AG09319 (cell line): Measurements from ENCODE around the gene PRSS50.
A peak's percentile ranks its signal among the peaks of the same experiment; 100 is the strongest.

ENCODE experiments used
- DNase-seq: peaks from one replicate; pipeline ENCODE4 v3.0.0-alpha.2; 2010; ENCODE audit warnings: low read depth; ENCODE audit errors: extremely low read depth
- TF ChIP-seq, protein P1 (sequence below): IDR thresholded peaks from 2 replicates; pipeline ENCODE4 v1.5.1; 2011; ENCODE audit warnings: low read depth, mild to moderate bottlenecking, inconsistent platforms, low read length, moderate library complexity

PRSS50 gene

DNA sequence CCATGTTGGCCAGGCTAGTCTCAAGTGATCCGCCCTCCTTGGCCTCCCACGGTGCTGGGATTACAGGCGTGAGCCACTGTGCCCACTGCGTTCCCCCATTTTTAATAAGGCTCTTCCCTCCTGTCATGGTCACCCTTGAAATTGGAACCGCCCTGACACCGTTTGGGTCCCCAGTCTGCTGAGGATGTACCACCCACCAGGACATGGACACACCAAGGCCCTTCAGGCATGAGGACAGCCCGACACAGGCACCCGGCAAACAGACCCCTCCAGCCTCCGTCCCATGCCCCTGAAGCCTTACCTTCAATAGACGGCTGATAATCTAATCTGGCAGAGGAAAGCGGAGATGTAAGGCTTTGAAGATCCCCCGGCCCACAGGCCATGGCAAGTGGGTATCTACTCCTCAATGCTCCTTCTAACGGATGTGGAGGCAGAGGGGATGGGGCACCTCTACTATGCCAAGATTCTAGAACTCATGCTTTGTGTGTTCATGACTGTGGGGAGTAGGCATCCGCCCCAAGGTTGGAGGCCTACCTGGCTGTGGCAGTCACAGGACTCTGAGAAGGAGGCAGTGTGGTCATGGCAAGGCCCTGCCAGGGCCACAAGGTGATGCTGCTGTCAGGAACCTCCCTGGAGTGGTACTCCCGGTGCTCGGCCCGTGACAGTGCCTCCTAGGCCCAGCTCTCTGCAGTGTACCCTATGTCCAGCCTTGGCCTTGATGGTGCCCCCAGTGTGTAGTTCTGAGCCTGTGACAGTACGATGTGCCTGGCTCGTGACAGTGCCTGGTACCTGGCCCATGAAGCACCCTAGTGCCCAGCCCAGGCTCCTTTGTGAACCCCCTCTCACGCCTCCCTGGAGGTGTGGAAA is 18.6 kb upstream of the PRSS50 start:
- DNase-seq = no peak

DNA sequence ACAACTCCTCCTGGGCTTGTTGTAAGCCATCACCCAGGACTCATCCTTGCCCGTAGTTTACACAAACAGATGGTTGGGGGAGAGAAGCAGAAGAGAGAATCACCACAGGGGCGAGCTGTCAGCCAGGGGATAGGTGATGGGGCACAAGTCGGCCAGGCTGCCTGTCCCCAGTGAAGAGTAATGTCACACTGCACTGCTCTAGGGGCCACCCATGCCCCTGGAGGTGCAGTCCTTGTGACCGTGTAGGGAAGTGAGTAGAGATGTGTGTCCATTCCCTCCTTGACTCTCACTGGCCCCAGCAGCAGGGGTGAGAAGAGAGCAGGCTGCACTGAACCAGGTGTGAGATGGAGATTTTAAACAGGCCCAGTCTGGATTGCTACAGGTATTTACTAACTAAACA is 17.1 kb upstream of the PRSS50 start:
- TF ChIP-seq, protein P1, sequence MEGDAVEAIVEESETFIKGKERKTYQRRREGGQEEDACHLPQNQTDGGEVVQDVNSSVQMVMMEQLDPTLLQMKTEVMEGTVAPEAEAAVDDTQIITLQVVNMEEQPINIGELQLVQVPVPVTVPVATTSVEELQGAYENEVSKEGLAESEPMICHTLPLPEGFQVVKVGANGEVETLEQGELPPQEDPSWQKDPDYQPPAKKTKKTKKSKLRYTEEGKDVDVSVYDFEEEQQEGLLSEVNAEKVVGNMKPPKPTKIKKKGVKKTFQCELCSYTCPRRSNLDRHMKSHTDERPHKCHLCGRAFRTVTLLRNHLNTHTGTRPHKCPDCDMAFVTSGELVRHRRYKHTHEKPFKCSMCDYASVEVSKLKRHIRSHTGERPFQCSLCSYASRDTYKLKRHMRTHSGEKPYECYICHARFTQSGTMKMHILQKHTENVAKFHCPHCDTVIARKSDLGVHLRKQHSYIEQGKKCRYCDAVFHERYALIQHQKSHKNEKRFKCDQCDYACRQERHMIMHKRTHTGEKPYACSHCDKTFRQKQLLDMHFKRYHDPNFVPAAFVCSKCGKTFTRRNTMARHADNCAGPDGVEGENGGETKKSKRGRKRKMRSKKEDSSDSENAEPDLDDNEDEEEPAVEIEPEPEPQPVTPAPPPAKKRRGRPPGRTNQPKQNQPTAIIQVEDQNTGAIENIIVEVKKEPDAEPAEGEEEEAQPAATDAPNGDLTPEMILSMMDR = no peak
- no peak for DNase-seq

More for the DNA sequence above, 18.6 kb upstream of the PRSS50 start:
- TF ChIP-seq, protein P1 = no peak

DNA sequence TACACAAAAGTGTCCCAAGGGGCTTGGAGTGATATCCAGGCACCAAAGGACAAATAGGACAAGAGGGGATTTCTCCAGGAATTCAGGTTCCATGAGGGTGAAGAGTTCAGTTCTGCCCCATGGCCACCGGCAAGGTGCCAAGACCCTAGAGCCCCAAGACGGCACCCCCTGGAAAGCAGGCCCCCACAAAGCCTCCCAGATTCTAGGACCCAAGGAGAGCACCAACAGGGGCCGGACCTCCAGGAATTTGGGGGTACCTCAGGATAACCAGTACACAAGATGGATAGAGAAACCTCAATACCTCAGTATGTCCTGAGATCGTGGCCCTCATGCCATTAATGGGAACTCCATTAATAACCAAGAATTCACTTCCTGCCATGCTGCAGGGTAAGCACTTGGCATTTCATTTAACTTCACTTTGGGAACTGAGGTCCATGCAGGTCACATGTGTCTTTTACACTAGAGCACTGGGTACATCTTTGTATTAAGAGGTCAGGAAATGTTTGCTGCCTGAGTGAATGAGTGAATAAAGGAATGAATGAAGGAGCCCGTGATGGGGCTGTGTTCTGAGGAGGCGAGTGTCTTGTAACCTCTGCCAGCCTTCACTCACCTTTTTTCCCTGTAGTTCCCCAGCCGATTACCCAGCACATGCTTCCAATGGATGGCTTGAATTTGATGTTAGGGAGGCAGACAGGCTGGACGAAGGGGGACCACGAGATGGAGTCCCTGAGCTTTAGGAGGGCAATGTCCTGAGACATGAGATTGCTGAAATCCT is 15.5 kb upstream of the PRSS50 start:
- TF ChIP-seq, protein P1 = peak; percentile 3; the same call in 1 of the 2 replicates
- no peak for DNase-seq

DNA sequence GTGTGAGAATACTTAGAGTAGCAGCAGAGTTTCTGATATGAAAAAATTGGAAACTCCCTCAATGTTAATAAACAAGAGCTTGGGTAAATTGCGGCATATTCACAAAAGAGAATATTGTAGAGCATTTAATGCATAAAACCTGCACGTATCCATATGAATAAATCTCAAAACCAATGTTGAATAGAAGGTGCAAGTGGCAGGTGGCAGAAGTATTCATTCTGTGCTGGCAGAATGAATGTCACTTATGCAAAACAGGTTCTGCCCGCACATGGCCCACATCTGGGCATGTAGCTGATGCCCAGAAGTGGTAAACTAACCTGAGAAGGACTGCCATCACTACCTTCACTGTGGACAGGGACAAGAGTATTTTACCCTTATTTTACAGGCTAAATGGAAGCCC is 14.1 kb upstream of the PRSS50 start:
- DNase-seq = no peak
- TF ChIP-seq, protein P1 = no peak

DNA sequence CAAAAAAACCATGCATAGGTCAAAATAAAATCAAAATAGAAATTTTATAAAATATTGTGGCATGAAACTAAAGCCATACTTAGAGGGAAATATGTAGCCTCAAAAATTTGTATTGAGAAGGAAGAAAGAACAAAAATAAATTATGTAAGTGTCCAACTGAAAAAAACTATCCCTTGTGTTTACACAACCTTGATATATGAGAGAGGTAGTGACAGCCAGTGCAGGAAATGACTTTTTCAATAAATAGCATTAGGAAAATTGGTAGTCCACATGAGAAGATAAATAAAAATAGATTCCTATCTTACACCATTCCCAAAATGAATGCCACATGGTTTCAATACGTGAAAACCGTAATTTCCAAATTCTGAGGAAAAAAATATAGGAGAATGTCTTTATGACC is 13.2 kb upstream of the PRSS50 start:
- TF ChIP-seq, protein P1 = no peak

DNA sequence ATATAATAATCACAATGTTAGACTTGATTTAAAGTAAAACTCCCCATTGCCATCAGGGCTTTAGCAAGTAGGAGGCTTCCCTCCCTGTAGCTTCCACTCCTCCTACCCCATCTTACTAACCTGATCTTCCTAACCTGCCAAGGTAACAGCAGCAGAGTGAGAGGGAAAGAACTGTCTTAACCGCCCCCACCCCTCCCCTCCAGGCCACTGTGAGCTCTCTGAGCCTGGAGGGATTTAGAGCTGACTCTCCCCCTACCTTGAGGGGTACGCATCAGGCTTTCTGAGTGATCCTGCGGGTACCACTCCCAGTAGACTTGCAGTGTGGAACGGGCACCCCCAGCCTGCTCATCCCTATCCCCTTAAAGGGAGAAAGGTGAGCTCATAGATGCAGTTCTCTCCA is 11.4 kb upstream of the PRSS50 start:
- DNase-seq = no peak
- TF ChIP-seq, protein P1 = no peak

More for the DNA sequence above, 13.2 kb upstream of the PRSS50 start:
- no peak for DNase-seq
